Measurements from ENCODE around the gene EDN1.

The EDN1 gene

GRCh38 chr6:12258191-12258590 is 32.0 kb upstream of the EDN1 start:
- no peak overlapping the region for H3K9ac ChIP-seq (ENCODE audit: low read length)
- no peak for TF ChIP-seq CTCF (IDR thresholded peaks at IDR 0.05; ENCODE audit: insufficient read depth, low read length, poor library complexity, severe bottlenecking)
- TF ChIP-seq EZH2phosphoT487 (conservative IDR thresholded peaks at IDR 0.05; ENCODE audit: low read length), result no peak
- H3K79me2 ChIP-seq (ENCODE audit: insufficient read depth, low read length), result no peaks in the 10 kb centered on the region
- H2AFZ ChIP-seq (ENCODE audit: low read depth, low read length, severe bottlenecking), result no peak overlapping the region
- H3K9me3 ChIP-seq (ENCODE audit: insufficient read depth, low read length), result no peaks in the 10 kb centered on the region
- no peaks in the 10 kb centered on the region for H4K20me1 ChIP-seq (ENCODE audit: low read depth, low read length)
- no peaks in the 10 kb centered on the region for H3K27me3 ChIP-seq (ENCODE audit: low read length)
- H3K4me2 ChIP-seq (ENCODE audit: low read depth, low read length, poor library complexity, severe bottlenecking), result no peak overlapping the region
- H3K36me3 ChIP-seq (ENCODE audit: low read length), result no peaks in the 10 kb centered on the region
- no peak overlapping the region for H3K4me3 ChIP-seq (ENCODE audit: insufficient read depth, low read length, poor library complexity, severe bottlenecking)
- H3F3A ChIP-seq (ENCODE audit: insufficient read depth), result no peaks in the 10 kb centered on the region
- H3K9me2 ChIP-seq (replicated peaks; ENCODE audit: insufficient read depth, low read length), result no peaks in the 10 kb centered on the region
- no peak overlapping the region for H3K27ac ChIP-seq (ENCODE audit: low read depth, low read length)

DNA sequence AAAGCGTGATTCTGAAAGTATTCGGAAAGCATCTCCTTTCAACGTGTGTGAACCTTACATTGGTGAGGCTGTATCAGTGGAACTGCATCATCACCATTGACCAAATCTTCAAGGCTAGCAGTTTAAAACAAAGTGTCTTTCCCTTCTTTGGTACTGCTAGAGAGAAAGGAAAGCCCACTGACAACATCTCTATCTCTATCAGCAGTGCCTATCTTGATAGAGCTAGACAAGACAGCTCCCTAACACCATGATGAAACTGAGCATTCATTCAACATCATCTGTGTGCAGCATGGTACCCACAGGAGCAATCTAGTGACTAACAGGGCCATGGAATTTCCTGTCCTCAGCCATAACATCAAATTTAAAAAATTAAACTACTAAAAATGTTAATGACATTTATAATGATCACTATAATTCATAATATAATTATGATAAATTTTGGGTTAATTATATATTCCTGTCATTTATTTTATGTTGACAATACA is 31.5 kb upstream of the EDN1 start:
- Histone ChIP-seq H3K36me3 (ENCODE audit: low read length) (no peaks in the 10 kb centered on the region), H2AFZ (ENCODE audit: low read depth, low read length, severe bottlenecking) (no peak overlapping the region), H3K9ac (ENCODE audit: low read length) (no peak overlapping the region), H4K20me1 (ENCODE audit: low read depth, low read length) (no peaks in the 10 kb centered on the region), H3K27me3 (ENCODE audit: low read length) (no peaks in the 10 kb centered on the region), H3K79me2 (ENCODE audit: insufficient read depth, low read length) (no peaks in the 10 kb centered on the region), H3K27ac (ENCODE audit: low read depth, low read length) (no peak overlapping the region), H3K4me2 (ENCODE audit: low read depth, low read length, poor library complexity, severe bottlenecking) (no peak overlapping the region), H3K9me2 (replicated peaks; ENCODE audit: insufficient read depth, low read length) (no peaks in the 10 kb centered on the region), H3F3A (ENCODE audit: insufficient read depth) (no peaks in the 10 kb centered on the region), H3K4me3 (ENCODE audit: insufficient read depth, low read length, poor library complexity, severe bottlenecking) (no peak overlapping the region), H3K9me3 (ENCODE audit: insufficient read depth, low read length) (no peaks in the 10 kb centered on the region)
- no peak for TF ChIP-seq EZH2phosphoT487 (conservative IDR thresholded peaks at IDR 0.05; ENCODE audit: low read length)
- no peak for TF ChIP-seq CTCF (IDR thresholded peaks at IDR 0.05; ENCODE audit: insufficient read depth, low read length, poor library complexity, severe bottlenecking)

DNA sequence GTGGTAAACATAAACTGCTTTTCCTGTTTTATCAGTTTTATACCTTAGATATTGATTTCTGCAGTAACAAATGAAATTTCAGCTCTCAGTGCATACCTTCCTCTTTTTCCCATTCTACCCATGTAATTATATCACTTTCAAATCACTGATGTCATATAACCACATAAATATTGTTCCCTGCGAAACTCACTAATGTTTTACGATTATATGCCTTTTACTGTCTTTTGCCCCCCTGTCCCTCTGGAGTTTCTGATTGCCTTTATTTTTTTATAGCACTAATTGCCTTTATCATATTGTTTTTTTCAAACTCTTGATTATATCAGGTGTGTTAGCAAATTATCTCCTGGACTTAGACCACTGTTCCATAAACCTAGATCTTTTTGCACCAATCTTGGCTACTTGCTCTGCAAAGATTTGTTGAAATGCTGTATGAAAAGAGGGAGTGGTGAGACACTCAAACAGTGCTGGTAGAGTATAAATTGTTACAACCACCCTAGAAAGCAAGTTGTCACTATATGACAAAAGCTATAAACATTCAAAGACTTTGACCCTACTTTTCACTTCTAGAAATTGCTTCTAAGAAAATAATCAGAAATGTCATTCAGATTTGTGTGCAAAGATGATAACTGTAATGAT is 29.6 kb upstream of the EDN1 start:
- Histone ChIP-seq H3K4me2 (ENCODE audit: low read depth, low read length, poor library complexity, severe bottlenecking) (no peak overlapping the region), H3K36me3 (ENCODE audit: low read length) (no peaks in the 10 kb centered on the region), H3K27ac (ENCODE audit: low read depth, low read length) (no peak overlapping the region), H3K9ac (ENCODE audit: low read length) (no peak overlapping the region), H3K27me3 (ENCODE audit: low read length) (no peaks in the 10 kb centered on the region), H3K4me3 (ENCODE audit: insufficient read depth, low read length, poor library complexity, severe bottlenecking) (no peak overlapping the region), H3K9me2 (replicated peaks; ENCODE audit: insufficient read depth, low read length) (no peaks in the 10 kb centered on the region), H3F3A (ENCODE audit: insufficient read depth) (no peaks in the 10 kb centered on the region), H2AFZ (ENCODE audit: low read depth, low read length, severe bottlenecking) (no peak overlapping the region), H4K20me1 (ENCODE audit: low read depth, low read length) (no peaks in the 10 kb centered on the region), H3K79me2 (ENCODE audit: insufficient read depth, low read length) (no peaks in the 10 kb centered on the region), H3K9me3 (ENCODE audit: insufficient read depth, low read length) (no peaks in the 10 kb centered on the region)
- TF ChIP-seq CTCF (IDR thresholded peaks at IDR 0.05; ENCODE audit: insufficient read depth, low read length, poor library complexity, severe bottlenecking) (no peak), EZH2phosphoT487 (conservative IDR thresholded peaks at IDR 0.05; ENCODE audit: low read length) (no peak)

All from SU-DHL-6 (cell line).